Hepatocyte (in vitro differentiated cells): ENCODE data around the gene TBL1X.

Experiments
- CTCF ChIP-seq: fragments of 200-600 bp; sonication (generic); IDR thresholded peaks from 2 replicates; pipeline ENCODE4 v1.5.1; 2016; ENCODE audit warnings: antibody characterized with exemption, mild to moderate bottlenecking; ENCODE audit not compliant: poor library complexity
- EZH2 ChIP-seq: fragments of 200-600 bp; sonication (generic); IDR thresholded peaks from 2 replicates; pipeline ENCODE4 v1.6.1; 2016; ENCODE audit warnings: antibody characterized with exemption, mild to moderate bottlenecking, borderline replicate concordance
- EZH2phosphoT487 ChIP-seq: fragments of 200-600 bp; sonication (generic); IDR thresholded peaks from one replicate; pipeline ENCODE4 v1.6.1; 2018; ENCODE audit warnings: antibody characterized with exemption, mild to moderate bottlenecking, low read depth, moderate library complexity; ENCODE audit not compliant: unreplicated experiment, severe bottlenecking

- TF ChIP-seq CTCF (no peak), EZH2 (no peak), EZH2phosphoT487 (no peak)
These were observed 200.3 kb downstream of the TBL1X start for GRCh38 chrX:9665113-9665512.
